ENCODE results near the gene UNC119B. TPM values are rescaled to one million over a fixed set of nuclear protein-coding genes. Genes with fewer than 3 reads are reported as not detected.

UNC119B gene
- total and polyA plus RNA-seq, 2 experiments from 2014 or later: 10.9 to 26.0 TPM

DNA sequence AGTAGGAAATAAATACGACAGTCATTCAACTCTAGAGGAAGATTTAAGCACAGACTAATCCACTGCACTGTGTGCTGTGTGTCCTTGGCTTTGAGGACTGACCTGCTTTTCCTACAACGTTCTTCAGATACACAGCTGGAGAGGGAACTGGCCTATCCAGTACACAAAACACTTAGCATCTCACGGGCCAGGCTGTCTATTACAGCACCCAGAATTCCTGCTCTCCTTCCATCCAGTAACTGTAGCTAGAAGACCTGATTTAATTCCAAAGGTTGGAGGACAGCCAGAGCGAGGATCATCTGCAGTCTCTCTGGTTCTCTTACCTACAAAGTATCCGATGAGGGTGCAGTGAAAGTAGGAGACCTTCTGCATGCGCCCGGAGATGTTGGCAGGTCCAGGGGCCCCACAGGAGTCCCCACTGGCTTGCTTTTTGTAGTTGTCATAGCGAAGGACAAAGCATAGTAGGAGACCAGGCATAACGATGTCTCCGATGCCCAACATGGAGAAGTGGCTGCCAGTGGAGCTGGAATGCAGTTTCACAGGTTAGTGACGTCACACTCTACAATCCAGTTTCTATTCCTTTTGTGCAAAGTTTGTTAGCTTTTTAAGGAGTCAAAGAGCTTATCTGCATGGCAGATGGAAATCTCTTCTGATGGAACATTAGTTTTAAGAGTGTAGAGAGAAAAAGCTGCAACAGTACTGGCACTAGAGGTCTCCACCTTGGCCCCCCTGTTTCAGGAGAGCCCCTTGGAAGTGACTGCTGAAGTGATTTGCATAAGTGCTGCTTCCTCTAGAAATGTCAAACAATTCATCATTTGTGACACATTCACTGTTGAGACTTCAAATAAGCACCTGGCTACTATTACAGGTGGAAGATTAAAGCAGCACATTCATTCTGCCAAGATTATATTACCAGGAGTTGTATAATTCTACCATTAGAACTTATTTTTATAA, 57.1 kb downstream of the UNC119B start:
- no peak overlapping the region for H2AFZ ChIP-seq
- H3K4me3 ChIP-seq: no peak overlapping the region
- H3K9me3 ChIP-seq (ENCODE audit: low read depth): no peaks in the 10 kb centered on the region
- no peak overlapping the region for H3K4me2 ChIP-seq
- no peaks in the 10 kb centered on the region for H3K4me1 ChIP-seq (ENCODE audit: insufficient read depth)
- no peaks in the 10 kb centered on the region for H3K27me3 ChIP-seq
- H3K27ac ChIP-seq: peak overlapping the region; percentile 43
- 89% methylated on average over 11 of the region's 11 CpGs for WGBS (ENCODE audit: low lambda C conversion rate, missing lambda C conversion rate)
- no peaks in the 10 kb centered on the region for H3K9me2 ChIP-seq (replicated peaks; ENCODE audit: insufficient read depth)
- no peaks in the 10 kb centered on the region for H3K36me3 ChIP-seq (replicated peaks; ENCODE audit: insufficient read depth, low read depth)
- H4K20me1 ChIP-seq (ENCODE audit: insufficient read depth, poor library complexity, severe bottlenecking): no peaks in the 10 kb centered on the region
- no peaks in the 10 kb centered on the region for H3K79me2 ChIP-seq
- no peak for DNase-seq (ENCODE audit: low spot score)
- no peak for TF ChIP-seq EZH2 (IDR thresholded peaks at IDR 0.05; ENCODE audit: borderline replicate concordance)
- TF ChIP-seq EZH2phosphoT487 (IDR thresholded peaks at IDR 0.05; ENCODE audit: low read depth, severe bottlenecking, unreplicated experiment): no peak
- TF ChIP-seq, protein P1, sequence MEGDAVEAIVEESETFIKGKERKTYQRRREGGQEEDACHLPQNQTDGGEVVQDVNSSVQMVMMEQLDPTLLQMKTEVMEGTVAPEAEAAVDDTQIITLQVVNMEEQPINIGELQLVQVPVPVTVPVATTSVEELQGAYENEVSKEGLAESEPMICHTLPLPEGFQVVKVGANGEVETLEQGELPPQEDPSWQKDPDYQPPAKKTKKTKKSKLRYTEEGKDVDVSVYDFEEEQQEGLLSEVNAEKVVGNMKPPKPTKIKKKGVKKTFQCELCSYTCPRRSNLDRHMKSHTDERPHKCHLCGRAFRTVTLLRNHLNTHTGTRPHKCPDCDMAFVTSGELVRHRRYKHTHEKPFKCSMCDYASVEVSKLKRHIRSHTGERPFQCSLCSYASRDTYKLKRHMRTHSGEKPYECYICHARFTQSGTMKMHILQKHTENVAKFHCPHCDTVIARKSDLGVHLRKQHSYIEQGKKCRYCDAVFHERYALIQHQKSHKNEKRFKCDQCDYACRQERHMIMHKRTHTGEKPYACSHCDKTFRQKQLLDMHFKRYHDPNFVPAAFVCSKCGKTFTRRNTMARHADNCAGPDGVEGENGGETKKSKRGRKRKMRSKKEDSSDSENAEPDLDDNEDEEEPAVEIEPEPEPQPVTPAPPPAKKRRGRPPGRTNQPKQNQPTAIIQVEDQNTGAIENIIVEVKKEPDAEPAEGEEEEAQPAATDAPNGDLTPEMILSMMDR (IDR thresholded peaks at IDR 0.05; ENCODE audit: poor library complexity): no peak

DNA sequence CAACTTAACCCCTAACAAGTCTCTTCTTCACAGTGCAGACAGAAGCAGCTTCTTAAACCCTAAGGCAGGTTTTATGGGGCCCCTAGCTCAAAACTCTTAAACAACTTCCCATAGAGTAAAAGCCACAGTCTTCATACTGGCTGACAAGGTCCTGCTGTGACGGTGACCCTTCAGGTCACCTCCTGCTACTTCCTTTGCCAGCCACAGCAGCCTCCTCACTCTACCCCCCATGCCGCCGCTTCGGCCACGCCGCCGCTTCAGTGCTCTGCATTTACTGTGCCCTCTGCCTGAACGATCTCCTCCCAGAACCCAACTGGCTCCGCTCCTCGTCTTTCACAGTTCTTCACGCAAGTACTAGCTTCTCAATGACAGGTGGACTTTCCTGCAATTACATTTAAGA, 60.8 kb downstream of the UNC119B start:
- TF ChIP-seq, protein P1 (IDR thresholded peaks at IDR 0.05; ENCODE audit: poor library complexity): no peak
- TF ChIP-seq EZH2phosphoT487 (IDR thresholded peaks at IDR 0.05; ENCODE audit: low read depth, severe bottlenecking, unreplicated experiment) (no peak), EZH2 (IDR thresholded peaks at IDR 0.05; ENCODE audit: borderline replicate concordance) (no peak)
- no peak for DNase-seq (ENCODE audit: low spot score)

More for the DNA sequence above, 60.8 kb downstream of the UNC119B start:
- Histone ChIP-seq H4K20me1 (ENCODE audit: insufficient read depth, poor library complexity, severe bottlenecking) (no peaks in the 10 kb centered on the region), H2AFZ (no peak overlapping the region), H3K9me2 (replicated peaks; ENCODE audit: insufficient read depth) (no peaks in the 10 kb centered on the region), H3K27me3 (no peaks in the 10 kb centered on the region), H3K36me3 (replicated peaks; ENCODE audit: insufficient read depth, low read depth) (no peaks in the 10 kb centered on the region), H3K4me1 (ENCODE audit: insufficient read depth) (peaks cover 2% of the 10 kb centered on the region), H3K27ac (no peak overlapping the region), H3K9me3 (ENCODE audit: low read depth) (no peaks in the 10 kb centered on the region), H3K4me2 (no peak overlapping the region), H3K79me2 (peaks cover 13% of the 10 kb centered on the region), H3K4me3 (no peak overlapping the region)
- WGBS (ENCODE audit: low lambda C conversion rate, missing lambda C conversion rate): 95% methylated on average over 11 of the region's 11 CpGs

Other genes starting within 250 kb of the UNC119B start
- gene SRSF9, start 240.7 kb upstream of the UNC119B start, total RNA-seq: 157 and 166 TPM in 2 replicates
- 263 and 312 TPM in 2 replicates for gene SRSF9, start 240.7 kb upstream of the UNC119B start, polyA plus RNA-seq
- 383 and 418 TPM in 2 replicates for gene DYNLL1, start 214.3 kb upstream of the UNC119B start, total RNA-seq
- 630 and 641 TPM in 2 replicates for gene DYNLL1, start 214.3 kb upstream of the UNC119B start, polyA plus RNA-seq
- 37.0 and 41.0 TPM in 2 replicates for gene COQ5, start 181.3 kb upstream of the UNC119B start, total RNA-seq
- gene COQ5, start 181.3 kb upstream of the UNC119B start, polyA plus RNA-seq: 38.7 and 40.7 TPM in 2 replicates
- 48.5 and 83.9 TPM in 2 replicates for gene RNF10, start 176.1 kb upstream of the UNC119B start, total RNA-seq
- gene RNF10, start 176.1 kb upstream of the UNC119B start, polyA plus RNA-seq: 128 and 142 TPM in 2 replicates
- gene POP5, start 129.1 kb upstream of the UNC119B start, total RNA-seq: 29.3 and 34.0 TPM in 2 replicates
- gene POP5, start 129.1 kb upstream of the UNC119B start, polyA plus RNA-seq: 51.1 and 54.0 TPM in 2 replicates
- 1.5 TPM in 1 of 2 replicates, not detected in the other for gene CABP1, start 69.8 kb upstream of the UNC119B start, total RNA-seq
- gene CABP1, start 69.8 kb upstream of the UNC119B start, polyA plus RNA-seq: 0.74 TPM in 1 of 2 replicates, not detected in the other
- gene MLEC, start 23.3 kb upstream of the UNC119B start, total RNA-seq: 132 and 135 TPM in 2 replicates
- 210 and 227 TPM in 2 replicates for gene MLEC, start 23.3 kb upstream of the UNC119B start, polyA plus RNA-seq
- gene ACADS, start 15.4 kb downstream of the UNC119B start, total RNA-seq: 53.5 and 59.6 TPM in 2 replicates
- gene ACADS, start 15.4 kb downstream of the UNC119B start, polyA plus RNA-seq: 58.0 and 66.8 TPM in 2 replicates
- gene SPPL3, start 193.9 kb downstream of the UNC119B start, total RNA-seq: 20.0 and 28.9 TPM in 2 replicates
- 67.3 and 67.5 TPM in 2 replicates for gene SPPL3, start 193.9 kb downstream of the UNC119B start, polyA plus RNA-seq